Muscle layer of duodenum (tissue), 2 donors: ENCODE measurements around the gene LYPD4.

Experiments used
- H3K27ac ChIP-seq: one replicate; pipeline ENCODE4 v1.7.0; 2013; ENCODE audit warnings: mild to moderate bottlenecking, low read length
- H3K27me3 ChIP-seq: one replicate; pipeline ENCODE4 v1.7.0; 2013; ENCODE audit warnings: low read depth, mild to moderate bottlenecking, control low read depth, low read length
- H3K36me3 ChIP-seq, 2 donors: one replicate each; pipeline ENCODE4 v1.7.0; 2013; ENCODE audit warnings: low read length in 2 of 2, control low read depth in 1 of 2, mild to moderate bottlenecking in 1 of 2; ENCODE audit not compliant: insufficient read depth in 2 of 2, control insufficient read depth in 1 of 2
- H3K4me1 ChIP-seq, 2 donors: one replicate each; pipeline ENCODE4 v1.7.0; 2013; ENCODE audit warnings: low read length in 2 of 2, mild to moderate bottlenecking in 2 of 2, control low read depth in 1 of 2, moderate library complexity in 1 of 2; ENCODE audit not compliant: insufficient read depth in 2 of 2, control insufficient read depth in 1 of 2
- H3K4me3 ChIP-seq, 2 donors: one replicate each; pipeline ENCODE4 v1.7.0; 2013; ENCODE audit warnings: low read length in 2 of 2, low read depth in 1 of 2, mild to moderate bottlenecking in 1 of 2
- H3K9me3 ChIP-seq, 2 donors: one replicate each; pipeline ENCODE4 v1.7.0; 2013; ENCODE audit warnings: low read length in 2 of 2, control low read depth in 1 of 2, mild to moderate bottlenecking in 1 of 2; ENCODE audit not compliant: control insufficient read depth in 1 of 2
- donor health status: healthy.

The LYPD4 gene

DNA sequence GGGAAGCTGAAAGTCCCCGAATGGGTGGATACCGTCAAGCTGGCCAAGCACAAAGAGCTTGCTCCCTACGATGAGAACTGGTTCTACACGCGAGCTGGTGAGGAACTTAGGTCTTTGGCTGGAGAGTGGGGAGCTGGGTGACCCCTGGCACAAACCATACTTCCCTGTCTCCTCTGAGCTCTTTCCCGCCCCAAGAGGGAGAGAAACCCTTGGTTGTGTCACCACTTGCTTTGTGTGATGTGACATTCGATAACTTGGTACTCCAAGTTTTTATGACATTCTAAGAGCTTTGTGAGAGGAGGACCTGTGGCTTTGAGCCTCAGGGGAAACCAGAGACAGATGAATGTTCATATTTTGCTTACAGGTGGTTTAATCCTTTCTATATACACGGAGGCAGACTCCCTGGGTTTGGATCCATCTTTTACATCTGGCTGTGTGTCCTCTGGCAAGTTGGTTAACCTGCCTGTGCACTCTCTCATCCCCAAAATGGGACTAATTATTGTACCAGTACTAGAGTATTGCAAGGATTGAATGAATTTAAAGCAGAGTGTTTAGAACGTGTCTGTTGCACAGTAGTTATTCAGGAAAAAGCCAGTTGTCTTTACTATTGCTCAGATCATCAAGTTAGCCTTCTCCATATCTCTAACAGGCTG, 16.8 kb upstream of the LYPD4 start:
- Histone ChIP-seq H3K4me1 (peaks cover 22 to 32% of the 10 kb centered on the region in 2 donors), H3K9me3 (no peaks in the 10 kb centered on the region), H3K36me3 (peaks cover 40 to 46% of the 10 kb centered on the region in 2 donors), H3K27me3 (no peaks in the 10 kb centered on the region), H3K4me3 (peak overlapping the region; percentile 84 to 87), H3K27ac (peak overlapping the region; percentile 98)

DNA sequence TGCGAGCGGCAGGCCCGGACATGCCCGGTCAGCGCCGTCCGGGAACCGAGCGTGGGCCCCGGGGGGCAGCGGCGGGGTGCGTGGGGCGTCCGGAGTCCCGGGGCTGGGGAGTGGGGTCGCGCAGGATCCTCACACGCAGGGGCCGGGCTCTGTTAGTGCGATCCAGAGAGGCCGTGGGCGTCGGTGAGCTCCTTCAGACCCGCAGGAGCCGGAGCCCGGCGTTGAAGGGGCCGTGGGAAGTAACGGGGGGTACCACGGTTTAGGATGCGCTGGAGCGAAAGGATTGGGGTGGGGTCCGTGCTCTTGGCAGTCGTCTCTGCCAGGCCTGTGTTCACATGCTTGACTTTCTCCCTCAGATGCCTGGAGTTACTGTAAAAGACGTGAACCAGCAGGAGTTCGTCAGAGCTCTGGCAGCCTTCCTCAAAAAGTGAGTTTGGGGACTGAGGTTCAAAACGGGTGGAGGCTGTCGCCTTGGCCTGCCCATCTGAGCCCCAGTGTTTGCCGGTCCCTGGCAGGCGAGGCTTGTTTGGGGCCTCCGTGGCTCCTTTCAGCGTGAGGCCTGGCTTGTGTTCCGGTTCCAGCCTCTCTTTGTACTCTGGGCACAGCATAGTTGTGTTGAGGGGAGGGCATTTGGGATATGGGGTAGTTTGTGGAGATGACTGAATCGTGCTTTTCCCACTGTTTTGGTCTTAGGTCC, 16.1 kb upstream of the LYPD4 start:
- H3K4me1 ChIP-seq: peaks cover 22 to 32% of the 10 kb centered on the region in 2 donors

DNA sequence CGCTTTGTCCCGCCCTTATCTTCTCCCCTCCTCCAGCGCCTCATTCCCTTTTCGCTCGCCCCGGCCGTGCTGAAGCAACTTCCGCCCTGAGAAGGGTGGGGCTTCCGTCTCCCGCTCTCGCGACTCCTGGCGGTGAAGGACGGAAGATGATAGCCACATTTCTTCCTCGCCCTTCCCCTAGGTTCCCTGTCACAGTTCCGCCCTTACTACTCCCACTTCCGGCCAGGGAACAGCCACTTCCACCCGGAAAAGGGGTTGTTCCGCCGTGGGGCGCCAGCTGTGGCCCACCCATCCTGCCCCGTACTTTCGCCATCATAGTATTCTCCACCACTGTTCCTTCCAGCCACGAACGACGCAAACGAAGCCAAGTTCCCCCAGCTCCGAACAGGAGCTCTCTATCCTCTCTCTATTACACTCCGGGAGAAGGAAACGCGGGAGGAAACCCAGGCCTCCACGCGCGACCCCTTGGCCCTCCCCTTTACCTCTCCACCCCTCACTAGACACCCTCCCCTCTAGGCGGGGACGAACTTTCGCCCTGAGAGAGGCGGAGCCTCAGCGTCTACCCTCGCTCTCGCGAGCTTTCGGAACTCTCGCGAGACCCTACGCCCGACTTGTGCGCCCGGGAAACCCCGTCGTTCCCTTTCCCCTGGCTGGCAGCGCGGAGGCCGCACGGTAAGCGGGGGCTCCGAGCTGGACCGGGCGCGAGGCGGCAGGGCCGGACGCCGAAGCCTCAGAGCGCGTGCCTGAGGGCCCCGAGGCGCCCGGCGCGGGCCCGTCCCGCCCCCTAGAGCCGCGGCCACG, 15.3 kb upstream of the LYPD4 start, which contains the start of gene RPS19:
TSS of gene RPS19 (plus strand) at position 638 of the 801 bp plus-strand sequence. CDS start 520 bp downstream, outside the sequence.
- Histone ChIP-seq H3K27ac (peak within 1 kb of the TSS; percentile 98), H3K36me3 (peaks cover 33 to 38% of the 10 kb centered on the region in 2 donors), H3K27me3 (no peaks in the 10 kb centered on the region), H3K4me3 (peak within 1 kb of the TSS; percentile 84 to 87), H3K4me1 (peaks cover 22 to 32% of the 10 kb centered on the region in 2 donors), H3K9me3 (no peaks in the 10 kb centered on the region)

More for the DNA sequence above, 16.1 kb upstream of the LYPD4 start:
- Histone ChIP-seq H3K27ac (peak overlapping the region; percentile 98), H3K27me3 (no peaks in the 10 kb centered on the region), H3K9me3 (no peaks in the 10 kb centered on the region), H3K36me3 (peaks cover 38 to 45% of the 10 kb centered on the region in 2 donors), H3K4me3 (peak overlapping the region; percentile 84 to 87)

DNA sequence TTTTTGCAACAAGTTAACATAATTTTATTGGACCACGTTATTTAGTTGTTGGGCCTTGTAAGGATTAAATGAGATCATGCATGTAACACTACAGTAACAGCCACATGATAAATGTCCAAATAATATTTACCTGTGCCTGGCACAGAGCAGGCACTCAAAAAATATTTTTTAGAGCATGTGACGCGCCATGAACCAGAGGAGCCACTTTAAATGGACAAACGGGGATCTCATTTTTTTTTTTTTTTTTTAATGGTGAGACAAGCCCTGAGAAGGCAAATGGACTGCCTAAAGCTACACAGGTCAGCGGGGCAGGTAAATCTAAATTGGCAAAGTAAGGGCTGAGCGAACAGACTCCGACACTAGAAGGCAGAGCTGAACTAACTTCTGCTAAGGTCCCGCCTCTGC, 14.7 kb upstream of the LYPD4 start:
- Histone ChIP-seq H3K4me1 (peaks cover 20 to 32% of the 10 kb centered on the region in 2 donors), H3K36me3 (peaks cover 27 to 32% of the 10 kb centered on the region in 2 donors), H3K27ac (peak overlapping the region; percentile 98), H3K9me3 (no peaks in the 10 kb centered on the region), H3K27me3 (no peaks in the 10 kb centered on the region), H3K4me3 (peak overlapping the region; percentile 28 to 87)

DNA sequence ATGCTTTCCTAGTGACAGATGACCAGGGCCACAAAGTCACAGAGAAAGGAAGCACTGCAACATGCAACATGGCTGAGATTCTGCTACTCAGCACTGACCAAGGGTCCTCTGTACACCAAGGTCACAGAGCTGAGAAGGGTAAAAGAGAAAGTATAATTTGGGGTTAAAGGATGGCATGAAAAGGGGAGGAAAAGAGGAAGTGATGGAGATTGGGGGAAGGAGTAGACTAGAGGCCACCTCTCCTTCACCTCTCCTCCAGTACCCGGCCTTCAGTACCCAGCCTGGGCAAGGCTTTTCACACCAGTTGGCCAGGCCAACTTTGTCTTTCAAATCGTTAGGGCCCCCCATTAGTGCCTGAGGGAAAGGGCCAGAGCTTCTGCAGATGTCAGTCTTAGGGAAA, 9.3 kb upstream of the LYPD4 start:
- Histone ChIP-seq H3K27ac (no peak overlapping the region), H3K4me3 (no peak overlapping the region), H3K27me3 (no peaks in the 10 kb centered on the region), H3K4me1 (no peaks in the 10 kb centered on the region), H3K9me3 (no peaks in the 10 kb centered on the region), H3K36me3 (no peaks in the 10 kb centered on the region)

DNA sequence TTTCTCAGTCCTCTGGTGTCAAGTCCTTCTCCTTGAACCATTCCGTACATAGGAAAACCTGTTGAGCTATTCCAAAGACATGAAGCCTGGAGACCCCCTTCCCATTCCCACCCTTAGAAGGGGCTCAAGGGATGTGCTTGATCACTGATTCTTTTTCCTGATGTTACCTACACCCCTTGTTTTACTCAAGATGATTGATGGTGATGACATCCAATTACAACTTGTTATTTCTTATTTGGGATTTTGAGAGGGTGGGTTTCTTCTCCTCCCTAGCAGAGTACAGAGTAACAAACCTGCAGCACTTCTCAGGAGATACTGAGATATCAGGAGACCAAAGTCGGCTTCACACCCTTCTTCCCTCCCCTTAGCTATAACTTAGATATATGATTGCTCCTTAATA, 8.9 kb upstream of the LYPD4 start:
- Histone ChIP-seq H3K4me1 (no peaks in the 10 kb centered on the region), H3K36me3 (no peaks in the 10 kb centered on the region), H3K9me3 (no peaks in the 10 kb centered on the region), H3K27ac (no peak overlapping the region), H3K4me3 (no peak overlapping the region), H3K27me3 (no peaks in the 10 kb centered on the region)

DNA sequence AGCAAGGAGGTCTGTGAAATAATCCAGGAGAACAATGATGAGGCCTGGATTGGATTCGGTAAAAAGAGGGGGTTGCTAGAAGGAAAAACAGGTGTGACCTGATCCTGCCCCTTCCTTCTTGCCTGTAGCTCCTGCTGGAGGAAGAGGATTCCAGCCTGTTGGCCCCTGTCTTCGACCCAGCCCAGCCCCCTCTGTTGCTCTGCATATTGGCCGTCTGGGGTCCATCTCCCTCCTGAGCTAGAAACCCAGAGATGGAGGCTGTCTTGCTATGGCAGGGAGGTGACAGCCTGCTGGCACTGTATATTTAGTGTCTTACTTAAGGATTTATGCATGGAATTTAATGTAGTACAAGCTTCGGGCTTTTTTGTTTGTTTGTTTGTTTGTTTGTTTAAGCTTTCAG, 7.0 kb upstream of the LYPD4 start:
- no peaks in the 10 kb centered on the region for H3K9me3 ChIP-seq
- no peaks in the 10 kb centered on the region for H3K27me3 ChIP-seq
- no peaks in the 10 kb centered on the region for H3K36me3 ChIP-seq
- H3K27ac ChIP-seq: no peak overlapping the region
- H3K4me3 ChIP-seq: no peak overlapping the region
- H3K4me1 ChIP-seq: no peaks in the 10 kb centered on the region

DNA sequence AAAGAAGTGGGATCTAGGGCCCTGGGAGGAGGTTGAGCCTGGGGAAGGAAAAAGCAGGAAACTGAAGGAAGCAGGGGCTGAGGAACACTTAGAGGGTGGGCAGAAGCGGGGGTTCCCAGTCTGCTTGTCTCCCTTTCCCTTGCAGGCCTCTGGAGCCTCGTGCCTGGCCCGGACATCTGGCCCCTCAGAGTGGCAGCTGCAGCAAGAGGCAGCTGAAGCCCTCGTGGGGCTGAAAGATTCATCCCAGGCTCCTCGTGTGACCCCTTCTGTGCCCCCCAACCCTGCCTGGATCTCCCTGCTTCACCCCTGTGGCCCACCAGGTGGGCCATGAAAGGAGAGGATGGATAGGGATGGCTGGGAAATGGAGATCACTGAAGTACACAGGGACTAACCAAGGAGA, 5.9 kb upstream of the LYPD4 start:
- Histone ChIP-seq H3K27me3 (no peaks in the 10 kb centered on the region), H3K27ac (no peak overlapping the region), H3K4me3 (no peak overlapping the region)

DNA sequence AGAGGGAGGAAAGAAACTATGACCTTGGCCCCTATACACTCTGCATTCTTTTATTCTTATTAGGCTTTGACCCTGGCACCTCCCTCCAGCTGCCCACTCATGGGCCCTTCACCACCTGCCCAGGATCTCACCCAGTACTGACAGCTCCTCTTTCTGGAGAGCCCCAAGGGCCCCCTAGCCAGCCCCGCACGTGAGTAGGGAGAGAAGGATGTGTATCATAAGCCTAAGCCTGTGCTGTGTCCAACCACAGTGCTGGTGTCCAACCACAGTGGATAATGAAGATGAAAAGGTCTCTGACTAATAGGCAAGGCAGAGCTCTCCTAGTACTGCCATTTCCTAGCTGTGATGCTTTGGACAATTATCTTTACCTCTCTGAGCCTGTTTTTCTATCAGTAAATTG, 4.6 kb upstream of the LYPD4 start:
- H3K9me3 ChIP-seq: no peaks in the 10 kb centered on the region
- no peak overlapping the region for H3K27ac ChIP-seq
- H3K36me3 ChIP-seq: no peaks in the 10 kb centered on the region
- H3K4me3 ChIP-seq: no peak overlapping the region
- no peaks in the 10 kb centered on the region for H3K4me1 ChIP-seq
- H3K27me3 ChIP-seq: no peaks in the 10 kb centered on the region

More for the DNA sequence above, 5.9 kb upstream of the LYPD4 start:
- Histone ChIP-seq H3K4me1 (no peaks in the 10 kb centered on the region), H3K36me3 (no peaks in the 10 kb centered on the region), H3K9me3 (no peaks in the 10 kb centered on the region)

DNA sequence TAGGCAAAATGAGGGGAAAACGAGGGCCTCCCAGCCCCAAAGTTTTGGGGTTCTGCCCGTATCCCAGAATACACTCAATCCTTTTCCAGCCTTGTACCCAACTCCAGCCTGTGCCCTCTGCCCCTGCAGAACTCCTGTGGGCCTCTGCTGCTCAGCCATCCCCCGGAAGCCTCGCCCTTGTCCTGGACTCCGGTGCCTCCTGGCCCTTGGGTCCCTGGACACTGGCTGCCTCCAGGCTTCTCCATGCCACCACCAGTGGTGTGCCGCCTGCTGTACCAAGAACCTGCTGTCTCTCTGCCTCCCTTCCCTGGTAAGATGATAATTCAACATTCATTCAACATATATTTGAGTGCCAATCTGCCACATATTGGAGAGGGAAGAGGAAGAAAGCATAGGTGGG, 4.2 kb upstream of the LYPD4 start:
- H3K4me1 ChIP-seq: no peaks in the 10 kb centered on the region
- no peaks in the 10 kb centered on the region for H3K36me3 ChIP-seq
- no peak overlapping the region for H3K4me3 ChIP-seq
- H3K9me3 ChIP-seq: no peaks in the 10 kb centered on the region
- no peaks in the 10 kb centered on the region for H3K27me3 ChIP-seq
- no peak overlapping the region for H3K27ac ChIP-seq
